Mesendoderm (in vitro differentiated cells): ENCODE results near the gene AP3D1.

Source experiments
- DNase-seq: peaks from one replicate; pipeline ENCODE4 v3.0.0; 2013
- H2AK5ac ChIP-seq: 2 replicates; pipeline ENCODE4 v1.6.1; 2013; ENCODE audit warnings: low read length, inconsistent platforms
- H2BK120ac ChIP-seq: 2 replicates; pipeline ENCODE4 v1.6.1; 2013; ENCODE audit warnings: low read depth, mild to moderate bottlenecking, low read length, moderate library complexity, mixed read lengths
- H2BK15ac ChIP-seq: replicated peaks from 2 replicates; pipeline ENCODE4 v1.6.1; 2013; ENCODE audit warnings: low read depth, mild to moderate bottlenecking, moderate library complexity
- H2BK5ac ChIP-seq: 2 replicates; pipeline ENCODE4 v1.6.1; 2013; ENCODE audit warnings: low read length, inconsistent platforms
- H3K18ac ChIP-seq: 2 replicates; pipeline ENCODE4 v1.6.1; 2013; ENCODE audit warnings: mild to moderate bottlenecking, low read length, mixed read lengths
- H3K23ac ChIP-seq: one replicate; pipeline ENCODE4 v1.6.1; 2013; ENCODE audit warnings: low read length
- H3K27ac ChIP-seq: 2 replicates; pipeline ENCODE4 v1.5.1; 2013; ENCODE audit warnings: low read depth, mild to moderate bottlenecking, inconsistent platforms, low read length, moderate library complexity
- H3K27me3 ChIP-seq: 2 replicates; pipeline ENCODE4 v1.6.1; 2013; ENCODE audit warnings: low read length, control low read depth, mild to moderate bottlenecking, inconsistent platforms; ENCODE audit not compliant: insufficient read depth, poor library complexity
- H3K36me3 ChIP-seq: 2 replicates; pipeline ENCODE4 v1.6.1; 2013; ENCODE audit warnings: low read length, inconsistent platforms; ENCODE audit not compliant: control insufficient read depth, insufficient read depth
- H3K4ac ChIP-seq: one replicate; pipeline ENCODE4 v1.6.1; 2013; ENCODE audit warnings: low read depth, mild to moderate bottlenecking, low read length, moderate library complexity
- H3K4me1 ChIP-seq: 2 replicates; pipeline ENCODE4 v1.6.1; 2013; ENCODE audit warnings: low read depth, low read length, inconsistent platforms; ENCODE audit not compliant: control insufficient read depth
- H3K4me2 ChIP-seq: 2 replicates; pipeline ENCODE4 v1.6.1; 2013; ENCODE audit warnings: low read length
- H3K4me3 ChIP-seq: 2 replicates; pipeline ENCODE4 v1.5.1; 2013; ENCODE audit warnings: mild to moderate bottlenecking, low read length
- H3K56ac ChIP-seq: one replicate; pipeline ENCODE4 v1.6.1; 2013; ENCODE audit warnings: low read length
- H3K79me1 ChIP-seq: 2 replicates; pipeline ENCODE4 v1.6.1; 2013; ENCODE audit warnings: low read length, inconsistent platforms
- H3K79me2 ChIP-seq: 2 replicates; pipeline ENCODE4 v1.6.1; 2013; ENCODE audit warnings: mild to moderate bottlenecking, low read length; ENCODE audit not compliant: control insufficient read depth, insufficient read depth
- H3K9ac ChIP-seq: 2 replicates; pipeline ENCODE4 v1.6.1; 2013; ENCODE audit warnings: low read length, inconsistent platforms
- H4K5ac ChIP-seq: one replicate; pipeline ENCODE4 v1.6.1; 2013; ENCODE audit warnings: low read length
- H4K8ac ChIP-seq: one replicate; pipeline ENCODE4 v1.6.1; 2013; ENCODE audit warnings: low read depth, mild to moderate bottlenecking, control low read depth, low read length, moderate library complexity
- WGBS: extraction: QIAGEN DNeasy Blood & Tissue Kit; methylation state at CpG from one replicate; pipeline ENCODE4 v1.1.7; 2013; ENCODE audit warnings: low lambda C conversion rate, missing lambda C conversion rate; ENCODE audit not compliant: insufficient coverage; ENCODE audit errors: extremely low coverage; 5-methylcytosine and 5-hydroxymethylcytosine counted together

The AP3D1 gene

DNA sequence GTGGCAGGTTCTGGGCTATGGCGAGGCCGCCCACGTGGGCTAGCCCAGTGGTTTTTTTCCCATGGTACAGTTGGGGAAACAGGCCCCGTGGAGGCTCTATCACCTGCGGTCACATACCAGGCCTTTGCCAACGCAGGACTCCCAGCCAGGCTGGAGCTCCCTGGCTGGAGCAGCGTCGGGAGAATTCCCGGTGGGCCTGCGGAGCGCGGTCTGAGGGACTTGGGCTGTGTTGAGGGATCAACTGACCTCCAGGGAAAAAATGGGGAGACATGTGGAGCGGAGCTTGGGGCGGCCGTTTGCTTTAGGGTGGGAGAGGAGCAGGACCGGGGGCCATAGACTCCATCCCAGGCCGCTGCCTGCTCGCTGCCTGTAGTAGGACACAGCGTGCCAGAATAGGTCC, 28.7 kb upstream of the AP3D1 start:
- Histone ChIP-seq H3K56ac (no peak overlapping the region), H3K23ac (no peak overlapping the region), H2AK5ac (no peak overlapping the region), H2BK15ac (no peak overlapping the region), H2BK5ac (no peak overlapping the region), H3K18ac (no peak overlapping the region), H2BK120ac (no peak overlapping the region), H3K4me1 (no peaks in the 10 kb centered on the region), H3K79me1 (peaks cover 26% of the 10 kb centered on the region), H3K4me2 (no peak overlapping the region), H3K9ac (no peak overlapping the region), H3K36me3 (no peaks in the 10 kb centered on the region), H4K5ac (no peak overlapping the region), H3K27ac (no peak overlapping the region), H3K79me2 (peaks cover 45% of the 10 kb centered on the region), H3K4ac (no peak overlapping the region), H3K4me3 (no peak overlapping the region), H4K8ac (no peak overlapping the region), H3K27me3 (no peaks in the 10 kb centered on the region)
- DNase-seq: no peak
- WGBS: no CpG with 5 or more reads among the region's 19 CpGs

DNA sequence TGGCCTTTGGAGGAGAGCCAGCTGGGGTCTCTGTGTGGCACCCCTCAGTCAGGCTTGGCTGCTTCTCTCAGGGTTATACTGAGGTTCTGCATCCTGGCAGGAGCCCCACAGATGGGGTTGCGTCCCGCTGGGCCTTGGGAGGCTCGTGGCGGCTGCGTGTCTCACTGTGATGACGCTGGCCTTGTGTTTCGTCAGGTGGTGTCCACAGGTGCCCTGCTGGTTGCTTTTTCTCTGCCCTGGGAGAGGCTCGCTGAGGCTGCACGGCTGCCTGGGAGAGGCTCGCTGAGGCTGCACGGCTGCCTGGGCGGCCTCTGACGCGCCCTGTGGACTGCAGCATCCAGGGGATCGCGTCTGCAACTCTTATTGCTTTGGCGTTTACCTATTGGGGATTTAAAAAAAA, 27.7 kb upstream of the AP3D1 start:
- Histone ChIP-seq H3K79me2 (peaks cover 50% of the 10 kb centered on the region), H3K27me3 (no peaks in the 10 kb centered on the region), H3K4me1 (no peaks in the 10 kb centered on the region), H2BK15ac (no peak overlapping the region), H2BK5ac (no peak overlapping the region), H2AK5ac (no peak overlapping the region), H3K18ac (no peak overlapping the region), H3K4me3 (no peak overlapping the region), H3K4ac (no peak overlapping the region), H4K5ac (no peak overlapping the region), H4K8ac (no peak overlapping the region), H3K79me1 (peaks cover 20% of the 10 kb centered on the region), H3K27ac (no peak overlapping the region), H3K36me3 (no peaks in the 10 kb centered on the region), H2BK120ac (no peak overlapping the region), H3K23ac (no peak overlapping the region), H3K56ac (no peak overlapping the region), H3K4me2 (no peak overlapping the region), H3K9ac (no peak overlapping the region)
- no peak for DNase-seq
- no CpG with 5 or more reads among the region's 17 CpGs for WGBS

DNA sequence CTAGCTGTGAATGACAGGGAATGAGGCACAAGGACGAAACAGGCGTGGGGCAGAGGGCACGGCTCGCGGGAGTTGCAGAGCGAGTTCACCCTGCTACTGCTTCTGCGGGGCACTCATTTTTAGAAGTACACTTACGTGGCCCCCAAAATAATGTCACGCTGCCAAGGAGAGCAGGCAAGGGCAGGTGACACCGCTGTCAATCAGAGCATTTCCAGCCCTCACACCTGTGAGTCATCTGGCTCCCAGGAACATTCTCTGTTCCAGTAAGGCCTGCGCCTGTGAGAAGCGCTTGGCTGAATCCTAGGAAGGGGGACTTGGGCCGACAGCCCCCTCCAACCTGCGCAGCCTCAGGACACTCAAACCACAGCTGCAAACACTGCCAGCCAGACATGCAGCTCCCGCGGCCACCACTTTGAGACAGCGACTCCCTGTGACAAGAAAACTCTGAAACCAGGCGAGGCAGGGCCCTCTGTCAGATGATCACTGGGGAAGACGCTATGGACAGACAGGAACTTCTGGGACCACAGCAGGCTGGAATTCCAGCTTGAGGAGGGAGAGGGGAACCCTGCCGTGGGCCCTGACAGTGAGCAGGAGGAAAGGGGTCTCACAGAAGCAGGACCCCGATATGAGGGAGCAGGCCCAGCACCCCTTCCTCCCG, 25.1 kb upstream of the AP3D1 start:
- Histone ChIP-seq H3K9ac (no peak overlapping the region), H3K4ac (no peak overlapping the region), H2BK5ac (no peak overlapping the region)

DNA sequence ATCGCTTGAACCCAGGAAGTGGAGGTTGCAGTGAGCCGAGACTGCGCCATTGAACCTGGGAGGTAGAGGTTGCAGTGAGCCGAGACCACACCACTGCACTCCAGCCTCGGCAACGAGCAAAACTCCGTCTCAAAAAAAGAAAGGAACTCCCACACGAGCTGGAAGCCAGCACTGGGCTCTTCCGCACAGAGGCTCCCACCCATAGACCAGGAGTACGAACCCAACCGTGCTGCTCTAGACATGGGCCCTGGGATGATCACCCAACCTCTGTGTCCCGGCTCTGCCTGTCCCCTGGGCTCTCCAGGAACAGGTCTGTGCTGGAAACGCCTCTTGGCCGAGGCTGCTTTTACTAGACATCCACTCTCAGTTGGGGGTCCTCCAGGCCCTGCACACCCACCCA, 24.4 kb upstream of the AP3D1 start:
- WGBS: no CpG with 5 or more reads among the region's 14 CpGs
- Histone ChIP-seq H3K9ac (no peak overlapping the region), H2BK15ac (no peak overlapping the region), H4K5ac (no peak overlapping the region), H3K56ac (no peak overlapping the region), H3K4ac (no peak overlapping the region), H2BK5ac (no peak overlapping the region), H2BK120ac (no peak overlapping the region), H3K27me3 (no peaks in the 10 kb centered on the region), H3K18ac (no peak overlapping the region), H3K27ac (no peak overlapping the region), H3K4me3 (no peak overlapping the region), H4K8ac (no peak overlapping the region), H3K79me2 (peaks cover 72% of the 10 kb centered on the region), H3K36me3 (no peaks in the 10 kb centered on the region), H3K4me2 (no peak overlapping the region), H2AK5ac (no peak overlapping the region), H3K79me1 (peaks cover 24% of the 10 kb centered on the region), H3K23ac (no peak overlapping the region), H3K4me1 (peaks cover 4% of the 10 kb centered on the region)
- DNase-seq: no peak

More for the DNA sequence above, 25.1 kb upstream of the AP3D1 start:
- Histone ChIP-seq H3K18ac (no peak overlapping the region), H4K8ac (no peak overlapping the region), H3K4me1 (no peaks in the 10 kb centered on the region), H2BK120ac (no peak overlapping the region), H3K23ac (no peak overlapping the region), H3K4me2 (no peak overlapping the region), H3K56ac (no peak overlapping the region), H3K27ac (no peak overlapping the region), H3K79me1 (peaks cover 24% of the 10 kb centered on the region), H2BK15ac (no peak overlapping the region), H2AK5ac (no peak overlapping the region), H4K5ac (no peak overlapping the region), H3K36me3 (no peaks in the 10 kb centered on the region), H3K27me3 (no peaks in the 10 kb centered on the region), H3K4me3 (no peak overlapping the region), H3K79me2 (peaks cover 71% of the 10 kb centered on the region)
- WGBS: no CpG with 5 or more reads among the region's 22 CpGs
- DNase-seq: no peak

DNA sequence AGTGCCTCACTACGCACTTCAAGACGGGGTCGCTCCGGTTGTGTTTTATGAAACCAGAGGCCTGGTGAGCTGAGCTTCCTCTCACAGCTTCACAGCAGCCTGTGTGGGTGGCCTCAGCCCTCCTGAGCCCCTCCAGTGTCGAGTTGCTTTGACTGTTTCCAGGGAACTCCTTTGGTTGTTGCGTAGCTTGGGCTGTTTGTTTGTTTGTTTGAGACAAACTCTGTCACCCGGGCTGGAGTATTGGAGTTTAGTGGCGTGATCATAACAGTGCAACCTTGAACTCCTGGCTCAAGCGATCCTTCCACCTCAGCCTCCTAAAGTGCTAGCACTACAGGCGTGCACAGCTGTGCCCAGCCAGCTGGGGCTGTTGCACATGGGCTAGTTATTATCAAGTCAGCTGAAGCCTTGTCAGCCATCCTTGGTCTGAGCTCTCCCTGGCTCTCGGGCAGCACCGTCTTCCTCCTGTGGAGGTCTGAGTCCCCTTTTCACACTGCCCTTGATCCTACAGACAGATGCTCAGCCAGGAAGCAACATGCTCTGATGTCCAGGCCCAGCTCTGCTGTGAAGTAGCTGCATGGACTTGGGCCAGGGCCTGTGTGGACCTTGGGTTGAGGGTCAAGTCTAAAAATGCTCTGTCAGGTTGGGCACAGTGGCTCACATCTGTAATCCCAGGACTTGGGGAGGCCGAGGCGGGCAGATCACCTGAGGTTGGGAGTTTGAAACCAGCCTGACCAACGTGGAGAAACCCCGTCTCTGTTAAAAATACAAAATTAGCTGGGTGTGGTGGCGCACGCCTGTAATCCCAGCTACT, 22.6 kb upstream of the AP3D1 start:
- H3K36me3 ChIP-seq: no peaks in the 10 kb centered on the region
- no peak overlapping the region for H3K4me2 ChIP-seq
- no peak overlapping the region for H3K56ac ChIP-seq
- H3K27ac ChIP-seq: no peak overlapping the region
- H2BK15ac ChIP-seq: no peak overlapping the region
- WGBS: no CpG with 5 or more reads among the region's 18 CpGs
- no peak overlapping the region for H2BK120ac ChIP-seq
- H3K27me3 ChIP-seq: no peaks in the 10 kb centered on the region
- peaks cover 21% of the 10 kb centered on the region for H3K79me1 ChIP-seq
- H2BK5ac ChIP-seq: no peak overlapping the region
- no peak overlapping the region for H2AK5ac ChIP-seq
- no peak overlapping the region for H3K18ac ChIP-seq
- no peak overlapping the region for H3K4ac ChIP-seq
- H3K9ac ChIP-seq: no peak overlapping the region
- peaks cover 8% of the 10 kb centered on the region for H3K4me1 ChIP-seq
- no peak overlapping the region for H4K5ac ChIP-seq
- H3K23ac ChIP-seq: no peak overlapping the region
- no peak overlapping the region for H4K8ac ChIP-seq
- H3K4me3 ChIP-seq: no peak overlapping the region
- peaks cover 74% of the 10 kb centered on the region for H3K79me2 ChIP-seq
- no peak for DNase-seq
